Fibroblast of lung (primary cell): ENCODE measurements around the gene RIN3.

Source experiments
- CTCF ChIP-seq, 2 donors: IDR thresholded peaks in 1 of 2; conservative IDR thresholded peaks in 1 of 2; 1 replicate in 1 of 2; 2 replicates in 1 of 2; pipeline ENCODE4 v1.5.1; 2011 to 2012; ENCODE audit warnings: low read length in 2 of 2, control low read depth in 1 of 2, inconsistent platforms in 1 of 2, low read depth in 1 of 2, mild to moderate bottlenecking in 1 of 2
- EZH2 ChIP-seq: IDR thresholded peaks from 2 replicates; pipeline ENCODE4 v1.5.1; 2012; ENCODE audit warnings: low read length, control low read depth, mild to moderate bottlenecking; ENCODE audit errors: missing control alignments

- TF ChIP-seq CTCF (conservative IDR thresholded peaks at IDR 0.05 in 1 of 2, IDR thresholded peaks at IDR 0.05 in 1 of 2; ENCODE audit: low read depth in 1 of 2, low read length in 2 of 2) (no peak), EZH2 (no peak)
These were observed 81.7 kb downstream of the RIN3 start for GRCh38 chr14:92595267-92595666.
